ENCODE measurements around the gene RPS21.
A peak's percentile ranks its signal among the peaks of the same experiment; 100 is the strongest.

The RPS21 gene

GRCh38 chr20:62408055-62408454 lies 21.2 kb downstream of the RPS21 start:
- H3K9me3 ChIP-seq (ENCODE audit: insufficient read depth, low read depth, low read length), result no peaks in the 10 kb centered on the region
- H3K9me2 ChIP-seq (replicated peaks; ENCODE audit: low read depth, low read length), result no peaks in the 10 kb centered on the region
- H3K79me2 ChIP-seq (ENCODE audit: insufficient read depth, low read length), result peaks cover 28% of the 10 kb centered on the region
- no peak overlapping the region for H2AFZ ChIP-seq (ENCODE audit: low read length)
- TF ChIP-seq EZH2phosphoT487 (IDR thresholded peaks at IDR 0.05; ENCODE audit: borderline replicate concordance) (no peak), CTCF (conservative IDR thresholded peaks at IDR 0.05; ENCODE audit: low read length) (no peak)
- peaks cover 35% of the 10 kb centered on the region for H3K4me1 ChIP-seq (ENCODE audit: insufficient read depth, low read length, poor library complexity, severe bottlenecking)
- H3K4me2 ChIP-seq (ENCODE audit: low read depth, low read length, poor library complexity, severe bottlenecking), result peak overlapping the region; percentile 76
- peak overlapping the region; percentile 76 for H3K4me3 ChIP-seq (ENCODE audit: low read length, poor library complexity, severe bottlenecking)
- peaks cover 11% of the 10 kb centered on the region for H4K20me1 ChIP-seq (ENCODE audit: insufficient read depth, low read length, poor library complexity, severe bottlenecking)
- H3K9ac ChIP-seq (ENCODE audit: low read depth, low read length, poor library complexity, severe bottlenecking), result peak overlapping the region; percentile 67
- no peaks in the 10 kb centered on the region for H3K27me3 ChIP-seq (ENCODE audit: insufficient read depth, low read length, poor library complexity, severe bottlenecking)
- H3K36me3 ChIP-seq (ENCODE audit: insufficient read depth, low read length), result no peaks in the 10 kb centered on the region
- H3F3A ChIP-seq (ENCODE audit: low read depth), result no peaks in the 10 kb centered on the region

DNA sequence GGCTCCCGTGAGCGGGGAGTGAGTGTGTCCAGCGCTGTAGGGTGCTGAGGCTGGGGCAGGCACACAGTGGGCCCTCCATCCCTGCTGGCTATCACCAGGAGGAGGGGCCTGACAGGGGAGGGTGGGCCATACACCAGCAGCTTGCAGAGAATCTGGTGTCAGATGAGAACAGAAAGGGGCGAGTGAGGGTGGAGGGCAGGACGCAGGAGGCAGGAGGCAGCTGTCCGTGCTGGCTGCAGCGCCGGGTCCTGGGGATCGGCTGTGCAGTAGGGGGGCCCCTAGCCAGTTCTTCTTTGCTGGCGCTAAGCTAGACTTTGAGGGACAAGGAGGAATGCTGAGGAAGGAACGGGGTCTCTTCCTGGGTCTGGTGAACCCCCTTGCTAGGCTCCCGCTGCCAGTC lies 21.7 kb downstream of the RPS21 start:
- Histone ChIP-seq H3K9ac (ENCODE audit: low read depth, low read length, poor library complexity, severe bottlenecking) (no peak overlapping the region), H3K4me3 (ENCODE audit: low read length, poor library complexity, severe bottlenecking) (no peak overlapping the region), H4K20me1 (ENCODE audit: insufficient read depth, low read length, poor library complexity, severe bottlenecking) (peaks cover 9% of the 10 kb centered on the region), H3K9me3 (ENCODE audit: insufficient read depth, low read depth, low read length) (no peaks in the 10 kb centered on the region), H3K9me2 (replicated peaks; ENCODE audit: low read depth, low read length) (no peaks in the 10 kb centered on the region), H3K36me3 (ENCODE audit: insufficient read depth, low read length) (no peaks in the 10 kb centered on the region), H3K79me2 (ENCODE audit: insufficient read depth, low read length) (peaks cover 28% of the 10 kb centered on the region), H3F3A (ENCODE audit: low read depth) (no peaks in the 10 kb centered on the region), H3K4me2 (ENCODE audit: low read depth, low read length, poor library complexity, severe bottlenecking) (no peak overlapping the region), H2AFZ (ENCODE audit: low read length) (no peak overlapping the region), H3K27me3 (ENCODE audit: insufficient read depth, low read length, poor library complexity, severe bottlenecking) (no peaks in the 10 kb centered on the region), H3K4me1 (ENCODE audit: insufficient read depth, low read length, poor library complexity, severe bottlenecking) (peaks cover 35% of the 10 kb centered on the region)
- TF ChIP-seq EZH2phosphoT487 (IDR thresholded peaks at IDR 0.05; ENCODE audit: borderline replicate concordance) (no peak), CTCF (conservative IDR thresholded peaks at IDR 0.05; ENCODE audit: low read length) (no peak)

DNA sequence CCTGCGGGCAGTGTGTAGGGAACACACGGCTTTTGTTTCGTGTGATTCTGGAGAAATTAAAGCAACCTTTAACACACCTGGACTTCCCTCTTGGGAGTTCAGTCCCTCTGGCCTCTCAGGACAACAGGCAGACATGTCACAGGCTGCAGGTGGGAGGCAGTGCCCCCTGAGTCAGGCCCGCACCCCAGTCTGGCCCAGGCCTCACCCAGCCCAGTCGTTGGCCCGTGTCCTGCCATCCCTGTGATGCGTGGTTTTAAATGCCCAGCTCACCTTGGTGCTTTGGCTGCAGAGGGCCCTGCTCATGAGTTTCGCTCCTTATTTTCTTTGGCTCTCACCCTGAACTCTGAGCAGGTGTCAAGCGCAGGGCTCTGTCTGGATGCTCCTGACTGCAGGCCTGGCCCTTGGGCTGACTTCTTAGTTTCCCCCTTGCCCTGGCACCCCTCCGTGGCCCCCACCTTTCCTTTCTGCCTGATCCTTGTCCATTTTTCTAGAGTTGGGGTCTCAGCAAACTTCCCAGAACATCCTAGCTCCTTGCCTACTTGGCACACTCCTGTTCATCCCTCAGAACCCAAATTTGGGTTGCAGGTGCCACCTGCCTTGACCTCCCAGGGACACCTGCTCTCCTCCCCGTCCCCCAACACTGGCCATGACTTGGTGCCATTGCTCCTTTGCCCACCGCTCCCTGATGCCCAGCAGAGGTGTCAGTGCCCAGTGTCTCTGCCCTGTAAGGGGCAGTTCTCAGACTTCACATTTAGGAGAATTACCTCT lies 22.4 kb downstream of the RPS21 start:
- Histone ChIP-seq H3K9me2 (replicated peaks; ENCODE audit: low read depth, low read length) (no peaks in the 10 kb centered on the region), H2AFZ (ENCODE audit: low read length) (no peak overlapping the region), H3K9me3 (ENCODE audit: insufficient read depth, low read depth, low read length) (no peaks in the 10 kb centered on the region), H3K4me1 (ENCODE audit: insufficient read depth, low read length, poor library complexity, severe bottlenecking) (peaks cover 35% of the 10 kb centered on the region), H3F3A (ENCODE audit: low read depth) (no peaks in the 10 kb centered on the region), H3K4me2 (ENCODE audit: low read depth, low read length, poor library complexity, severe bottlenecking) (peak overlapping the region; percentile 72), H3K9ac (ENCODE audit: low read depth, low read length, poor library complexity, severe bottlenecking) (peak overlapping the region; percentile 19), H4K20me1 (ENCODE audit: insufficient read depth, low read length, poor library complexity, severe bottlenecking) (peaks cover 7% of the 10 kb centered on the region), H3K79me2 (ENCODE audit: insufficient read depth, low read length) (peaks cover 25% of the 10 kb centered on the region), H3K4me3 (ENCODE audit: low read length, poor library complexity, severe bottlenecking) (peak overlapping the region; percentile 49), H3K27me3 (ENCODE audit: insufficient read depth, low read length, poor library complexity, severe bottlenecking) (no peaks in the 10 kb centered on the region), H3K36me3 (ENCODE audit: insufficient read depth, low read length) (no peaks in the 10 kb centered on the region)
- TF ChIP-seq EZH2phosphoT487 (IDR thresholded peaks at IDR 0.05; ENCODE audit: borderline replicate concordance) (no peak), CTCF (conservative IDR thresholded peaks at IDR 0.05; ENCODE audit: low read length) (no peak)

Data from Loucy (cell line).